Fibroblast of pulmonary artery (primary cell): ENCODE measurements around the gene CP.
"Not testable (repeated sequence)": the region's sequence is repeated elsewhere in the genome, so short reads cannot be mapped to it uniquely, and the experiment has no call there.

Source experiments
- DNase-seq: peaks from one replicate; pipeline ENCODE4 v3.0.0-alpha.2; 2010; ENCODE audit warnings: low read depth
- H3K4me3 ChIP-seq: replicated peaks from 2 replicates; pipeline ENCODE4 v1.5.1; 2011; ENCODE audit warnings: low read depth, mild to moderate bottlenecking, control low read depth, low read length, moderate library complexity
- CTCF ChIP-seq: IDR thresholded peaks from 2 replicates; pipeline ENCODE4 v1.5.1; 2011; ENCODE audit warnings: mild to moderate bottlenecking, control low read depth, low read length, inconsistent platforms; ENCODE audit errors: missing control alignments

The CP gene

GRCh38 chr3:149199474-149199873 lies 22.2 kb downstream of the CP start:
- no peak overlapping the region for H3K4me3 ChIP-seq
- TF ChIP-seq CTCF = no peak
- DNase-seq = peak; percentile 57

- no peak for DNase-seq
- H3K4me3 ChIP-seq = no peak overlapping the region
- no peak for TF ChIP-seq CTCF
Observed at GRCh38 chr3:149198611-149199010, 23.0 kb downstream of the CP start.

- DNase-seq = no peak
Observed at GRCh38 chr3:149197669-149198068, 24.0 kb downstream of the CP start.

GRCh38 chr3:149196805-149197592 lies 24.6 kb downstream of the CP start:
- not testable (repeated sequence) for DNase-seq

More at GRCh38 chr3:149197669-149198068, 24.0 kb downstream of the CP start:
- H3K4me3 ChIP-seq = peak overlapping the region; percentile 24
- TF ChIP-seq CTCF = no peak

GRCh38 chr3:149195221-149195620 lies 26.4 kb downstream of the CP start:
- no peak for TF ChIP-seq CTCF
- no peak for DNase-seq
- no peak overlapping the region for H3K4me3 ChIP-seq

More at GRCh38 chr3:149196805-149197592, 24.6 kb downstream of the CP start:
- peak overlapping the region; percentile 24 for H3K4me3 ChIP-seq

GRCh38 chr3:149188494-149188893 lies 33.1 kb downstream of the CP start:
- no peak overlapping the region for H3K4me3 ChIP-seq
- TF ChIP-seq CTCF = no peak
- DNase-seq = peak; percentile 24

- DNase-seq = no peak
- no peak overlapping the region for H3K4me3 ChIP-seq
- TF ChIP-seq CTCF = no peak
Observed at GRCh38 chr3:149186721-149187120, 34.9 kb downstream of the CP start.
